Peyer's patch (tissue), 4 donors: ENCODE data around the gene HNF1A.

Experiments used
- CTCF ChIP-seq, 6 experiments: fragments of 450-650 bp in 4 of 6; fragments of 200-600 bp in 2 of 6; sonication (generic) in 1 of 6; IDR thresholded peaks; one replicate each; pipeline ENCODE4 v1.5.1; 2017 to 2019; ENCODE audit warnings: antibody characterized with exemption in 6 of 6, mild to moderate bottlenecking in 3 of 6, moderate library complexity in 1 of 6
- POLR2A ChIP-seq, 2 donors: fragments of 450-650 bp; IDR thresholded peaks; one replicate each; pipeline ENCODE4 v1.5.1; 2017; ENCODE audit warnings: antibody characterized with exemption in 2 of 2, mild to moderate bottlenecking in 2 of 2, moderate library complexity in 2 of 2

- no peak for TF ChIP-seq POLR2A (IDR thresholded peaks at IDR 0.05)
- no peak for TF ChIP-seq CTCF (IDR thresholded peaks at IDR 0.05)
Observed at GRCh38 chr12:120930032-120930431, 48.3 kb upstream of the HNF1A start.
